Liver (tissue), 9 donors: ENCODE data around the gene EVPLL. TPM values are rescaled to one million over a fixed set of nuclear protein-coding genes. Genes with fewer than 3 reads are reported as not detected.

Experiments used
- DNase-seq: peaks from one replicate; pipeline ENCODE4 v3.0.0-alpha.2; 2017; ENCODE audit warnings: low spot score
- H3K27ac ChIP-seq, 2 donors: one replicate each; pipeline ENCODE4 v1.7.0; 2013; ENCODE audit warnings: inconsistent platforms in 2 of 2, low read length in 2 of 2, control low read depth in 1 of 2, low read depth in 1 of 2, mild to moderate bottlenecking in 1 of 2
- H3K27me3 ChIP-seq, 4 donors: one replicate each; pipeline versions ENCODE4 v1.6.1 to v1.7.0; 2013; ENCODE audit warnings: low read length in 3 of 4, inconsistent platforms in 1 of 4, mild to moderate bottlenecking in 1 of 4, moderate library complexity in 1 of 4; ENCODE audit not compliant: control insufficient read depth in 4 of 4, insufficient read depth in 4 of 4
- H3K36me3 ChIP-seq, 4 donors: one replicate each; pipeline versions ENCODE4 v1.6.1 to v1.7.0; 2013; ENCODE audit warnings: low read length in 3 of 4, mild to moderate bottlenecking in 3 of 4, low read depth in 1 of 4, moderate library complexity in 1 of 4; ENCODE audit not compliant: control insufficient read depth in 4 of 4, insufficient read depth in 3 of 4
- H3K4me1 ChIP-seq, 4 donors: one replicate each; pipeline versions ENCODE4 v1.6.1 to v1.7.0; 2013; ENCODE audit warnings: low read length in 3 of 4, mild to moderate bottlenecking in 3 of 4, moderate library complexity in 1 of 4; ENCODE audit not compliant: control insufficient read depth in 4 of 4, insufficient read depth in 4 of 4
- H3K4me3 ChIP-seq, 3 donors: one replicate each; pipeline versions ENCODE4 v1.6.1 to v1.7.0; 2013; ENCODE audit warnings: low read length in 3 of 3, control low read depth in 1 of 3, low read depth in 1 of 3, mild to moderate bottlenecking in 1 of 3
- H3K9ac ChIP-seq, 2 donors: one replicate each; pipeline ENCODE4 v1.7.0; 2013; ENCODE audit warnings: low read length in 2 of 2, mild to moderate bottlenecking in 2 of 2, moderate library complexity in 2 of 2, control low read depth in 1 of 2, low read depth in 1 of 2
- H3K9me3 ChIP-seq, 4 donors: one replicate each; pipeline versions ENCODE4 v1.6.1 to v1.7.0; 2013; ENCODE audit warnings: low read length in 3 of 4; ENCODE audit not compliant: control insufficient read depth in 4 of 4
- CTCF ChIP-seq: fragments of 150-350 bp; IDR thresholded peaks from 2 replicates; pipeline ENCODE4 v1.5.1; 2017; ENCODE audit warnings: improper control_type of control experiment, low read depth, low read length; ENCODE audit not compliant: missing input control
- EGR1 ChIP-seq, 2 donors: IDR thresholded peaks; 2 replicates each; pipeline ENCODE4 v1.6.1; 2016 to 2018; ENCODE audit warnings: antibody characterized with exemption in 2 of 2, low read depth in 2 of 2
- FOXA1 ChIP-seq: IDR thresholded peaks from 2 replicates; pipeline ENCODE4 v1.6.1; 2016; ENCODE audit warnings: antibody characterized with exemption
- FOXA2 ChIP-seq: IDR thresholded peaks from 2 replicates; pipeline ENCODE4 v1.6.1; 2016; ENCODE audit warnings: antibody characterized with exemption
- GABPA ChIP-seq, 2 donors: IDR thresholded peaks in 1 of 2; conservative IDR thresholded peaks in 1 of 2; 2 replicates each; pipeline ENCODE4 v1.6.1; 2016; ENCODE audit warnings: antibody characterized with exemption in 2 of 2, mild to moderate bottlenecking in 1 of 2, moderate library complexity in 1 of 2
- HNF4A ChIP-seq, 2 donors: conservative IDR thresholded peaks; 2 replicates each; pipeline ENCODE4 v1.6.1; 2016; ENCODE audit warnings: antibody characterized with exemption in 2 of 2, mild to moderate bottlenecking in 2 of 2
- MAX ChIP-seq: IDR thresholded peaks from 2 replicates; pipeline ENCODE4 v1.6.1; 2016; ENCODE audit warnings: antibody characterized with exemption
- RAD21 ChIP-seq, 2 donors: IDR thresholded peaks; 2 replicates each; pipeline ENCODE4 v1.6.1; 2016; ENCODE audit warnings: antibody characterized with exemption in 2 of 2, mild to moderate bottlenecking in 2 of 2
- RXRA ChIP-seq, 2 donors: IDR thresholded peaks; 2 replicates each; pipeline ENCODE4 v1.6.1; 2017 to 2018; ENCODE audit warnings: antibody characterized with exemption in 2 of 2, mild to moderate bottlenecking in 1 of 2
- SP1 ChIP-seq: IDR thresholded peaks from 2 replicates; pipeline ENCODE4 v1.6.1; 2018; ENCODE audit warnings: antibody characterized with exemption, mild to moderate bottlenecking
- TAF1 ChIP-seq: conservative IDR thresholded peaks from 2 replicates; pipeline ENCODE4 v1.6.1; 2016; ENCODE audit warnings: antibody characterized with exemption, mild to moderate bottlenecking
- WGBS: extraction: QIAGEN DNeasy Blood & Tissue Kit; methylation state at CpG from one replicate; pipeline ENCODE4 v1.1.7; 2013; 5-methylcytosine and 5-hydroxymethylcytosine counted together
- polyA plus RNA-seq, 2 donors: library from polyadenylated mRNA; stranded (reverse) in 1 of 2; unstranded in 1 of 2; fragments of 200-250 nt in 1 of 2; fragments of >200 nt in 1 of 2; fragmentation: Nextera tagmentation in 1 of 2; extraction: Ambion mirVana in 1 of 2; gene quantifications; one replicate each; pipeline versions ENCODE4 v1.2.1 to v1.2.3, GENCODE V29; 2013 to 2015
- total RNA-seq, 2 donors: library from RNA; depleted of rRNA; stranded (reverse); fragments of >200 nt; gene quantifications; one replicate each; pipeline ENCODE4 v1.2.3, GENCODE V29; 2014
- TF ChIP-seq, protein P1 (sequence below): IDR thresholded peaks from 2 replicates; pipeline ENCODE4 v1.6.1; 2016; ENCODE audit warnings: antibody characterized with exemption, mild to moderate bottlenecking
- TF ChIP-seq, protein P2 (sequence below): IDR thresholded peaks from 2 replicates; pipeline ENCODE4 v1.6.1; 2016; ENCODE audit warnings: antibody characterized with exemption
- donor health status: healthy.
- donor health status: healthy.
- donor health status: healthy.
- donor health status: healthy.
- donor health status: healthy.

EVPLL gene
- total and polyA plus RNA-seq, 4 donors: 0.44 to 1.0 (median 1.0) TPM; not detected in 1

DNA sequence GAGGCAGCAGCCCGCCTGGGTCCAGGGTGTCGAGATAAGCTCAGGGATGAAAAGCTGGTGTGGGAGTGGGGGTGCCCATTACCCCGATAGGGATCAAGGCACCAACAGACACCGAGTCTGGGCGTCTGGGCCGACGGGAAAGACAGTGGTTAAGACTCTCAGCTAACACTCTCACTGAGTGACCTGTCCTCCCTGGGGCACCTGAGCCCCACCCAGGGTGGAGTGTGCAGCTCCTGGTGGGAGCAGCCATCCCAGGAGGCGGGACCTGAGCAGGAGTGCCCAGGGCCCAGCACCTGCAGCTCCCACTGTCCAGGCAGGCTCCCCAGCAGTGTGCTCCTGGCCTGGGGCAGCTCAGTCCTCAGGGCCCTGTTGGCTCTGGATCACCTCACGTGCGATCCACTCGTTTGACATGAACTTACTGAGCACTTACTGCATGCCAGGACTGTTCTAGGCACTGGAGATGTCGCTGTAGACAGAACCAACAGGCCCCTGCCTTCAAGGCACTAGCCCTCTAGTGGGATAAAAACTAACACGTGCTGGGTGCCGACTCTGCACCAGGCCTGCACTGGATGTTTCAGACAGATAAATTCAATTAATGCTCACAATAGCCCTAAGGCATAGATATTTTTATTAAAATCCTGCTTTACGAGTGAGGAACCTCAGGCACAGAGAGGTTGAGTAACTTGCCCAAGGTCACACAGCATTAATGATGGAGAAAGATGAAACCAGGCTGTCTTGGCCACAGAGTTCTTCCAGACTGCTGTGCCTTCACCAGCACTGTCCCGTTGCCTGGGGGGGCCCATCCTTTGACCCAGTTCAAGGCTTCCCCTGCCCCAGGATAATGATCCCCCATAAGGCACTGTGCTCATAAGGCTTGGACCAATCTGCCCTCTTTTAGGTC is 1.9 kb downstream of the EVPLL start:
- H3K27ac ChIP-seq: no peak overlapping the region
- 88% methylated on average over 16 of the region's 16 CpGs for WGBS
- peaks cover 3 to 12% (median 7%) of the 10 kb centered on the region in 4 donors for H3K4me1 ChIP-seq
- no peak overlapping the region for H3K9ac ChIP-seq
- no peaks in the 10 kb centered on the region for H3K27me3 ChIP-seq
- DNase-seq: no peak
- TF ChIP-seq RAD21 (IDR thresholded peaks at IDR 0.05) (no peak), TAF1 (no peak), FOXA2 (no peak), RXRA (IDR thresholded peaks at IDR 0.05) (no peak), SP1 (no peak), GABPA (IDR thresholded peaks at IDR 0.05 in 1 of 2, conservative IDR thresholded peaks at IDR 0.05 in 1 of 2) (no peak), FOXA1 (no peak), MAX (no peak), CTCF (no peak), HNF4A (conservative IDR thresholded peaks at IDR 0.05) (no peak), EGR1 (IDR thresholded peaks at IDR 0.05; ENCODE audit: low read depth in 2 of 2) (no peak)
- TF ChIP-seq, protein P1, sequence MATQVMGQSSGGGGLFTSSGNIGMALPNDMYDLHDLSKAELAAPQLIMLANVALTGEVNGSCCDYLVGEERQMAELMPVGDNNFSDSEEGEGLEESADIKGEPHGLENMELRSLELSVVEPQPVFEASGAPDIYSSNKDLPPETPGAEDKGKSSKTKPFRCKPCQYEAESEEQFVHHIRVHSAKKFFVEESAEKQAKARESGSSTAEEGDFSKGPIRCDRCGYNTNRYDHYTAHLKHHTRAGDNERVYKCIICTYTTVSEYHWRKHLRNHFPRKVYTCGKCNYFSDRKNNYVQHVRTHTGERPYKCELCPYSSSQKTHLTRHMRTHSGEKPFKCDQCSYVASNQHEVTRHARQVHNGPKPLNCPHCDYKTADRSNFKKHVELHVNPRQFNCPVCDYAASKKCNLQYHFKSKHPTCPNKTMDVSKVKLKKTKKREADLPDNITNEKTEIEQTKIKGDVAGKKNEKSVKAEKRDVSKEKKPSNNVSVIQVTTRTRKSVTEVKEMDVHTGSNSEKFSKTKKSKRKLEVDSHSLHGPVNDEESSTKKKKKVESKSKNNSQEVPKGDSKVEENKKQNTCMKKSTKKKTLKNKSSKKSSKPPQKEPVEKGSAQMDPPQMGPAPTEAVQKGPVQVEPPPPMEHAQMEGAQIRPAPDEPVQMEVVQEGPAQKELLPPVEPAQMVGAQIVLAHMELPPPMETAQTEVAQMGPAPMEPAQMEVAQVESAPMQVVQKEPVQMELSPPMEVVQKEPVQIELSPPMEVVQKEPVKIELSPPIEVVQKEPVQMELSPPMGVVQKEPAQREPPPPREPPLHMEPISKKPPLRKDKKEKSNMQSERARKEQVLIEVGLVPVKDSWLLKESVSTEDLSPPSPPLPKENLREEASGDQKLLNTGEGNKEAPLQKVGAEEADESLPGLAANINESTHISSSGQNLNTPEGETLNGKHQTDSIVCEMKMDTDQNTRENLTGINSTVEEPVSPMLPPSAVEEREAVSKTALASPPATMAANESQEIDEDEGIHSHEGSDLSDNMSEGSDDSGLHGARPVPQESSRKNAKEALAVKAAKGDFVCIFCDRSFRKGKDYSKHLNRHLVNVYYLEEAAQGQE: no peak
- TF ChIP-seq, protein P2, sequence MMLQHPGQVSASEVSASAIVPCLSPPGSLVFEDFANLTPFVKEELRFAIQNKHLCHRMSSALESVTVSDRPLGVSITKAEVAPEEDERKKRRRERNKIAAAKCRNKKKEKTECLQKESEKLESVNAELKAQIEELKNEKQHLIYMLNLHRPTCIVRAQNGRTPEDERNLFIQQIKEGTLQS: no peak
- H3K36me3 ChIP-seq: no peaks in the 10 kb centered on the region
- no peaks in the 10 kb centered on the region for H3K9me3 ChIP-seq
- no peak overlapping the region for H3K4me3 ChIP-seq

DNA sequence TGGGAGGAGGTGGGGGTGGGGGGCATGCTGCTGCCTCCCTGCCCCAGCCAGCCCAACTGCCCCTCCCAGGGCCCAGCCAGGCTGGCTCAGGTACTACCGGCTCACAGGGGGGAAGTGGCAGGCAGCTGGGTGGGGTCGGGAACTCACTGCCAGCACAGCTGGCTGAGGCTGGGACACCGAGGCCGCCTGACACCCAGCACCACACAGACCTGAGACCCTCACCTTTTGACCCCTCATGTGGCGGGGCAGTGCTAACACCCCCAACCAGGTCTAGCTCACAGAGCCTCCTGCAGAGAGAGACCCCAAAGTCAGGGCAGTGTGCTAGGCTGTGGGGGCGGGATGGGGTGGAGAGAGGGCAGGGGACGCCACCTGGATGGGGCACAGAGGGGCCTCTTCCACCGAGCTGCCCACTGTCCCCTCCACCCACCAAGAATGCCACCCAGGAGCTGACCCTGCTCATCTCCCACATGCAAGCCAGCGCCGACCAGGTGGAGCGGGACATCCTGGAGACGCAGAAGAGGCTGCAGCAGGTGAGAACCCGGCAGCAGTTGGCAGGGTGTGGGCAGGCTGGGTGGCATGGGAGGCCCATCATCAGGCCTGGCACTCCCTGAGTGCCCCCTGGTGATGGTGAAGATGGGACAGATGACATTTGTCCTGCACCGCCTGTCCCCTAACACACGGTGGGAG is 3.0 kb downstream of the EVPLL start:
- no peak overlapping the region for H3K4me3 ChIP-seq
- no peaks in the 10 kb centered on the region for H3K36me3 ChIP-seq
- H3K9ac ChIP-seq: no peak overlapping the region
- no peak overlapping the region for H3K27ac ChIP-seq
- 81% methylated on average over 15 of the region's 15 CpGs for WGBS
- no peaks in the 10 kb centered on the region for H3K9me3 ChIP-seq
- H3K27me3 ChIP-seq: no peaks in the 10 kb centered on the region
- H3K4me1 ChIP-seq: peaks cover 3 to 12% (median 7%) of the 10 kb centered on the region in 4 donors
- no peak for TF ChIP-seq RAD21 (IDR thresholded peaks at IDR 0.05)
- DNase-seq: no peak
